AG08396 (cell line): Measurements from ENCODE around the gene AKR7A3.

Source experiments
- DNase-seq: peaks from one replicate; pipeline ENCODE4 v3.0.0; 2012; ENCODE audit warnings: low spot score, mixed read lengths

The AKR7A3 gene

GRCh38 chr1:19251305-19252196, 37.0 kb downstream of the AKR7A3 start, which contains the start of the genes EMC1 and MRTO4:
Gene EMC1, minus strand, starts transcription at chr1:19251524. Its CDS starts 15 bp downstream, at chr1:19251509.
Gene MRTO4, plus strand, starts transcription at chr1:19251805. Its CDS starts 31 bp downstream, at chr1:19251836.
- peak; percentile 95 for DNase-seq

DNA sequence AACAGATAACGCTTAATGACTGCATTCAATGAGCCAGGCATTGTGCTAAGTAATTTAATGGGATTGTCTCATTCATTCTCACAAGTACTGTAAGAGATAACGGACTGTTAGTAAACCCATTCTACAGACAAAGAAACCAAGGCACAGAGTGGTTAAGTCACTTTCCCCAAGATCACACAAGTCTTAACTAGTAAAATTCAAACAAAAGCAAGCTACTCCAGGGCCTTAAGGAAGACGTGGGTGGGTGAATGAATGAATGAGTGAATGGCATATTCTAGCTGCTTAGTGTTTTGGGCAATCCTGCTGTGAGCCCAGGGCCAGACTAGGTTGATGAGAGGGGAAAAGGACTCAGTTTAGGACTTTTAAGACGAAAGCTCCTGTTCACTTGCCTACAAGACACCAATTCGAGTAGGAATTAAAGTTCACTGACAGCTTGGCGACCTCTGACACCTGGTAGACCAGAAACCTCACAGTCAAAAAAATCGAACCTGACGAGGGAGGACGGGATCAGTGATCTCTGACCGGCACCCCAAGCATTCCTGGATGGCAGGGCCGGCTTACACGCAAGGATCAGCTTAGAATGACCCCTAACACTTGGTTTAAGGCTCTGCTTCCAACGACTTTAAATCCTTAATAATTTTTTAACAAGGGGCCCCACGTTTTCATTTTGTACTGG, 37.8 kb downstream of the AKR7A3 start:
- peak; percentile 32 for DNase-seq

DNA sequence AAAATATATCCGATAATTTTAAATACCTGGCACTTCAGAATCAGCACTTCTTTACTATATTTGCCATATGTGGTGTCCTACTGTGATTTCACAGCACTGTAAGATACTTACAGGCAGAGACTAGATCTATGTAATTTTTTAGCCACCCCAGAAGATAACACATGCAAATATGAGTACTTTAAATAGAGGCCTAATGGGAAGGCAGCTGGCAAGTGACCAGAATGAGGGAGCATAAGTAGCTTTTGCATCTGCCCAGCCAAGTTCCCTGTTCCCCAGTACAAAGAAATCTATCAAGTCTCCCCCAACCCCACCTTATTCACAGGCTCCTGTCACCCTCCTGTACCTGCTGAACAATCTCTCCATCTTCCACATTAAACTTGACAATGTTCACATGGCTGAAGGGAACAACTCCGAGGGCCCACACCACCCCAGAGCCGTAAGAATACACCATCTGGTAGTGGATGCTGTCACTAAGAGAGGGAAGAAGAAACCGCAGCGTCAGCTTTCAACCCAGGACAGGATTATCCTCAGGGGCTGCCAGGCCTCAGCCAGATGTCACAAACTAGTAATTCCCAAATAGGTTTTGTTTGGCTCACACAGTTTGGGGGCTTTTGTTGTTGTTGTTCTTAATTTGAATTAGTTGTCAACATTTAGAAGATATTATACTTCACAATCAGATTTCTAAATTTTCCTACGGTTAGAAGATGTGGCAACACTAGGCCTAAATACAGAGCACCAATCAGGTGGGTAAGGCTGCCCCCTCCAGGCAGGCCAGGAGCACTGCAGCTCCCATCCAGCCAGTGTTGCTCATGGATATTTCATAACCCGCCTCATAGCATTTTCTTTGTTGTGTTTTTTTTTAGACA, 47.7 kb downstream of the AKR7A3 start:
- DNase-seq = peak; percentile 89

GRCh38 chr1:19239876-19240275, 48.7 kb downstream of the AKR7A3 start:
- DNase-seq = no peak

- DNase-seq = no peak
Measured at GRCh38 chr1:19234224-19234623, 54.3 kb downstream of the AKR7A3 start.
